Activated CD4-positive, CD25-positive, alpha-beta regulatory T cell treated with anti-CD3 and anti-CD28 coated beads, Interleukin-2, amount 50 U/mL, for 72 hours (primary cell): ENCODE measurements around the gene PKD2L2.
"Not testable (repeated sequence)": the region's sequence is repeated elsewhere in the genome, so short reads cannot be mapped to it uniquely, and the experiment has no call there.

Experiments used
- DNase-seq: peaks from one replicate; pipeline ENCODE4 v3.0.0; 2021

The PKD2L2 gene

GRCh38 chr5:137890845-137891244 is 1.6 kb downstream of the PKD2L2 start:
- no peak for DNase-seq

- DNase-seq, result no peak
Observed at GRCh38 chr5:137891849-137892248, 2.6 kb downstream of the PKD2L2 start.

GRCh38 chr5:137894586-137894985 is 5.3 kb downstream of the PKD2L2 start:
- DNase-seq, result no peak

- DNase-seq, result no peak
Observed at GRCh38 chr5:137896560-137896959, 7.3 kb downstream of the PKD2L2 start.

GRCh38 chr5:137899493-137899892 is 10.2 kb downstream of the PKD2L2 start:
- DNase-seq, result no peak

GRCh38 chr5:137901011-137901817 is 12.0 kb downstream of the PKD2L2 start:
- DNase-seq, result no peak

GRCh38 chr5:137902408-137903133 is 13.3 kb downstream of the PKD2L2 start:
- DNase-seq, result no peak

GRCh38 chr5:137914758-137915157 is 25.5 kb downstream of the PKD2L2 start:
- no peak for DNase-seq

- no peak for DNase-seq
Observed at GRCh38 chr5:137916923-137917322, 27.7 kb downstream of the PKD2L2 start.

GRCh38 chr5:137921931-137922330 is 32.7 kb downstream of the PKD2L2 start:
- DNase-seq, result no peak

- no peak for DNase-seq
Observed at GRCh38 chr5:137923856-137924255, 34.6 kb downstream of the PKD2L2 start.

GRCh38 chr5:137932800-137933199 is 43.5 kb downstream of the PKD2L2 start:
- no peak for DNase-seq

GRCh38 chr5:137933491-137933911 is 44.2 kb downstream of the PKD2L2 start:
- no peak for DNase-seq

- DNase-seq, result no peak
Observed at GRCh38 chr5:137935190-137935589, 45.9 kb downstream of the PKD2L2 start.

- no peak for DNase-seq
Observed at GRCh38 chr5:137935694-137936093, 46.4 kb downstream of the PKD2L2 start.

- DNase-seq, result no peak
Observed at GRCh38 chr5:137937994-137938750, 48.9 kb downstream of the PKD2L2 start.

GRCh38 chr5:137938751-137939143 is 49.5 kb downstream of the PKD2L2 start:
- no peak for DNase-seq

- DNase-seq, result no peak
Observed at GRCh38 chr5:137939331-137939730, 50.1 kb downstream of the PKD2L2 start.

- DNase-seq, result not testable (repeated sequence)
Observed at GRCh38 chr5:137944280-137944679, 55.0 kb downstream of the PKD2L2 start.

- DNase-seq, result no peak
Observed at GRCh38 chr5:137945825-137946224, 56.6 kb downstream of the PKD2L2 start.

- DNase-seq, result no peak
Observed at GRCh38 chr5:137954131-137954879, 65.0 kb downstream of the PKD2L2 start.

GRCh38 chr5:137957948-137958347 is 68.7 kb downstream of the PKD2L2 start:
- DNase-seq, result no peak

GRCh38 chr5:137959488-137959887 is 70.2 kb downstream of the PKD2L2 start:
- no peak for DNase-seq
